Measurements from ENCODE around the gene YEATS4.

DNA sequence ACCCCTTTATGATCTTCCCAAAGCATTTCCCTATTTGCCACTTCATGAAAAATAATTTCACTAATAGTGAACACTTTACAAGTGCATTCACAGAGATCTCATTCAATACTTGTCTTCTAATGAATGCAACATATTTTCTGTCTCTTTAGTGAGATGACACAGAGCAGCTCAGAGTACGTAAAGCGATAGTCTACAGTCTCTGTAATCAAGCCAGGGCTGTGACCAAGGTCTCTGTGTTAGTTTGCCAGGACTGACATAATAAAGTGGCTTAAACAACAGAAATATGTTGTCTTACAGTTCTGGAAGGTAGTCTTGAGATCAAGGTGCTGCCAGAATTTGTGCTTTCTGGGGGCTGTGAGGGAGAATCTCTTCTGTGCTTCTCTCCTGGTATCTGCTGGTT, 77.5 kb downstream of the YEATS4 start:
- no peak for TF ChIP-seq EZH2 (IDR thresholded peaks at IDR 0.05; ENCODE audit: insufficient read depth, poor library complexity, severe bottlenecking)
- no peak for TF ChIP-seq EZH2phosphoT487 (IDR thresholded peaks at IDR 0.05; ENCODE audit: insufficient read depth, low read depth)
